RWPE2 (cell line): ENCODE measurements around the gene SGMS2.

ENCODE experiments used
- ATAC-seq: fragments of 200-7000 bp; cut with Tn5 transposase; 3 replicates; pipeline ENCODE4 v1.9.1; 2021; ENCODE audit warnings: low read depth
- DNase-seq: peaks from one replicate; pipeline ENCODE4 v3.0.0-alpha.2; 2020; ENCODE audit warnings: low spot score
- H3K27ac ChIP-seq: fragments of 450-650 bp; 2 replicates; pipeline ENCODE4 v1.5.1; 2017; ENCODE audit warnings: mild to moderate bottlenecking; ENCODE audit not compliant: poor library complexity, severe bottlenecking
- H3K27me3 ChIP-seq: fragments of 250-450 bp; sonication (Bioruptor Pico); 2 replicates; pipeline ENCODE4 v1.5.1; 2021; ENCODE audit warnings: mild to moderate bottlenecking, moderate library complexity; ENCODE audit not compliant: insufficient read depth, poor library complexity, severe bottlenecking
- H3K36me3 ChIP-seq: fragments of 250-450 bp; sonication (Bioruptor Pico); 2 replicates; pipeline ENCODE4 v1.5.1; 2020; ENCODE audit warnings: low read depth, mild to moderate bottlenecking, moderate library complexity
- H3K4me1 ChIP-seq: fragments of 250-450 bp; sonication (Bioruptor Pico); 2 replicates; pipeline ENCODE4 v1.5.1; 2021; ENCODE audit warnings: mild to moderate bottlenecking, moderate library complexity; ENCODE audit not compliant: insufficient read depth, poor library complexity, severe bottlenecking
- H3K4me3 ChIP-seq: fragments of 250-450 bp; sonication (Bioruptor Pico); 2 replicates; pipeline ENCODE4 v1.5.1; 2021; ENCODE audit warnings: mild to moderate bottlenecking, moderate library complexity; ENCODE audit not compliant: severe bottlenecking
- H3K9me3 ChIP-seq: fragments of 250-450 bp; sonication (Bioruptor Pico); 2 replicates; pipeline ENCODE4 v1.5.1; 2021; ENCODE audit warnings: mild to moderate bottlenecking, moderate library complexity; ENCODE audit not compliant: severe bottlenecking
- TF ChIP-seq, protein P1 (sequence below): fragments of 450-650 bp; IDR thresholded peaks from one replicate; pipeline ENCODE4 v1.5.1; 2017; ENCODE audit warnings: mild to moderate bottlenecking, moderate library complexity; ENCODE audit not compliant: poor library complexity, severe bottlenecking

The SGMS2 gene

DNA sequence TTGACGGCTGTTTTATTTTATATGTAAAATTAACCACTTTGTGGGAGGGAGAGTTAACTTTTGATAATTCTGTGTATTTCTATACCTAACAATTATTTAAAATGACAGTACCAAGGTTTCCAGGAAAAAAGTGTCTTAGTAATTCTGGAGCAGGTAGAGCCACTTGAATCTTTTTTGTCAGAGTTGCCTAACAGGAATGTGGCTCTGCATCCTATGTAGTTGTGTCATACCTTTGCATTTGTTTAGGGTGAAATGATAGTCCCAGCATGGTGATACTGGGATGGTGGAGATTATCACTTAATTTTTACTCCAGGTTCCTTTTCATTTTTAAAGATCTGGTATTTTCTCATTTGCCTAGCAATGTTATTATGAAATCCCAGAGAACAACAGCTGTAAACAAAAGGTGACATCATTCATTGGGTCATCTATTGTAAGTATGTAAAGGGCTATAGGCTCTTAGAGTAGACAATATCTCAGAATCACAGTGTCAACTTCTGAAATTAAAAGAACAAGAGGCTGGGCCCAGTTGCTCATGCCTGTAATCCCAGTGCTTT lies 9.6 kb downstream of the SGMS2 start:
- DNase-seq (no peak), ATAC-seq (no peak)
- TF ChIP-seq, protein P1, sequence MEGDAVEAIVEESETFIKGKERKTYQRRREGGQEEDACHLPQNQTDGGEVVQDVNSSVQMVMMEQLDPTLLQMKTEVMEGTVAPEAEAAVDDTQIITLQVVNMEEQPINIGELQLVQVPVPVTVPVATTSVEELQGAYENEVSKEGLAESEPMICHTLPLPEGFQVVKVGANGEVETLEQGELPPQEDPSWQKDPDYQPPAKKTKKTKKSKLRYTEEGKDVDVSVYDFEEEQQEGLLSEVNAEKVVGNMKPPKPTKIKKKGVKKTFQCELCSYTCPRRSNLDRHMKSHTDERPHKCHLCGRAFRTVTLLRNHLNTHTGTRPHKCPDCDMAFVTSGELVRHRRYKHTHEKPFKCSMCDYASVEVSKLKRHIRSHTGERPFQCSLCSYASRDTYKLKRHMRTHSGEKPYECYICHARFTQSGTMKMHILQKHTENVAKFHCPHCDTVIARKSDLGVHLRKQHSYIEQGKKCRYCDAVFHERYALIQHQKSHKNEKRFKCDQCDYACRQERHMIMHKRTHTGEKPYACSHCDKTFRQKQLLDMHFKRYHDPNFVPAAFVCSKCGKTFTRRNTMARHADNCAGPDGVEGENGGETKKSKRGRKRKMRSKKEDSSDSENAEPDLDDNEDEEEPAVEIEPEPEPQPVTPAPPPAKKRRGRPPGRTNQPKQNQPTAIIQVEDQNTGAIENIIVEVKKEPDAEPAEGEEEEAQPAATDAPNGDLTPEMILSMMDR = no peak
- peaks cover 3% of the 10 kb centered on the region; the same call in 1 of the 2 replicates for H3K36me3 ChIP-seq
- no peak overlapping the region for H3K4me3 ChIP-seq
- no peaks in the 10 kb centered on the region for H3K27me3 ChIP-seq
- no peak overlapping the region for H3K27ac ChIP-seq
- H3K4me1 ChIP-seq = peaks cover 23% of the 10 kb centered on the region
- H3K9me3 ChIP-seq = no peaks in the 10 kb centered on the region

DNA sequence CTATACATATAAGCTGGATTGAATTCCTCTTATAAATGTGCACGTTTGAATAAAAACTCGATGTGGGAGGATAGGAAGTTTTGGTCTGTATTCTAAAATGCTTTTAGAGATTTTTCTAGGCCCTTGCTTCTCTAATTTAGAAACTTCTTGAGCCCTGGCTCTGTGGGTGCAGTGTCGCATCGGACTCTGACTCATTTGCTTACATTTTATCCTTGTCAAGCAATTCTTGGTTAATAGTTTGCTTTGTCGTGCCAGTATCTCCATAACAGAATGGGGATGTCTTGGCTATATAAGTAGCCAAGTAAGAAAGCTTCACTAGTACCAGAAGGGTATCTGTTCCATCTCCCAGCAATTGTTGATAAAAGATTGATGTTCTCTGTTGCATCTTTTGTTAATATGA lies 10.7 kb downstream of the SGMS2 start:
- H3K4me3 ChIP-seq = no peak overlapping the region
- H3K9me3 ChIP-seq = no peaks in the 10 kb centered on the region
- H3K27ac ChIP-seq = no peak overlapping the region
- TF ChIP-seq, protein P1 = no peak
- no peaks in the 10 kb centered on the region; the same call in 1 of the 2 replicates for H3K36me3 ChIP-seq
- no peak for DNase-seq
- ATAC-seq = no peak
- peaks cover 23% of the 10 kb centered on the region for H3K4me1 ChIP-seq
- no peaks in the 10 kb centered on the region for H3K27me3 ChIP-seq

DNA sequence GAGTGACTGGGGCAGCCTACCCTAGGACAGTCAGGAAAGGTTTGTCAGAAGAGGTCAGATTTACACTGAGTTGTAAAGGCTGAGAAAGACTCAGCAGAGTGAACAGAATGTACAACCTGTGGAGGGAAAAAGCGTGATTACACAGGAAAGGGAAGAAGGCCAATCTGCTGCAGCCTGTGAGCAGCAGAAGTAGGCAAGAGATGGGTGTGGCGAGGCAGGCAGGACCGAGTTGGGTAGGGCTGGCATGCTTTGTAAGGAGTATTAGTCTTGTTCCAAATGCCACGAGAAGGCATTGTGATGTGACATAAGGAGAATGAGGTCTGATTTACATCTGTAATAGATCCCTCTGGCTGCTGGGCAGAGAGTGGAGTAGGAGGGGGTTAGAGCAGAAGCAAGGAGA lies 12.6 kb downstream of the SGMS2 start:
- H3K4me3 ChIP-seq = no peak overlapping the region
- ATAC-seq (no peak), DNase-seq (no peak)
- H3K36me3 ChIP-seq = no peaks in the 10 kb centered on the region; the same call in 1 of the 2 replicates
- H3K9me3 ChIP-seq = no peaks in the 10 kb centered on the region
- H3K27me3 ChIP-seq = no peaks in the 10 kb centered on the region
- TF ChIP-seq, protein P1 = no peak
- peaks cover 15% of the 10 kb centered on the region for H3K4me1 ChIP-seq
- no peak overlapping the region for H3K27ac ChIP-seq

DNA sequence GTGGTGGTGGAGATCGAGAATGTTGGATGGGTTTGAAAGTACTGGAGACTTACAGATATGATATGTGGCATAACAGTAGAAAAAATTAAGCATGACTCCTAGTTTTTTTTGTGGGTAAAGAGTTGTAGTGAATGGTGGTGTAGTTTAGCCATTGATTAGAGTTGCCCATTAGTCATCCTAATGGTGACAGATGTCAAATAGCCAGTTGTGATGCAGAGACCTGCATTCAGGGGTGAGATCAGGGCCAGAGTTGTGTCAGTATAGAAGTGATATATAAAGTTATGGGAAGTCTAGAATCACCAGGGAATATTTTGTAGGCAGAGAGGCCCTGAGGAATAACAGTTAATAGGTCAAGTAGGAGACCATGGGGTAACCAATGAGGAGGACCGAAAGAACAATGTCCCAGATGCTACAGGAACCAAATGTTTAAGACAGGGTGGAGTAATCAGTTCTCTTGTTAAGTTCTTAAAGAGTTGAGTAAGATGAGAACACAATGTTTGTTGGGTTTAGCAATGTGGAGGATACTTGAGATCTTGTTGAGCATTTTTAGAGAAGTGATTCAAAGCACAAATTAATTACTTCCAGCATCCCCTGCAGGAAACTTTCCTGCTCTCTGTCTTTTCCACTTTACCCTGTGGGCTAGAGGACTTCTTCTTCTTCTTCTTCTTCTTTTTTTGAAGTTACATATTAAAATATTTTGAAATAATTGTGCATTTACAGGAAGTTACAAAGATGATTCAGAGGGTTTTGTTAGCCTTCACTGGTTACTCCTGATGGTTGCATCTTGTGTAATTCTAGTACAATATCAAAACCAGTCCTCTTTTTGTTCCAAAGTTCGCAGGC lies 13.3 kb downstream of the SGMS2 start:
- 0 out of 3 replicates have a peak, but pooled peaks have one; percentile 40 for ATAC-seq
- Histone ChIP-seq H3K27ac (peak overlapping the region; percentile 14), H3K9me3 (no peaks in the 10 kb centered on the region), H3K4me3 (no peak overlapping the region), H3K27me3 (no peaks in the 10 kb centered on the region), H3K4me1 (peaks cover 15% of the 10 kb centered on the region), H3K36me3 (no peaks in the 10 kb centered on the region; the same call in 1 of the 2 replicates)
- DNase-seq = no peak
- TF ChIP-seq, protein P1 = no peak
